Prostate gland (tissue), 2 donors: ENCODE results near the gene CD38.

Experiments used
- CTCF ChIP-seq, 4 experiments: fragments of 200-600 bp in 2 of 4; fragments of 450-650 bp in 2 of 4; sonication (generic) in 2 of 4; IDR thresholded peaks; 1 replicate in 3 of 4; 2 replicates in 1 of 4; pipeline ENCODE4 v1.5.1; 2016 to 2019; ENCODE audit warnings: antibody characterized with exemption in 4 of 4, mild to moderate bottlenecking in 2 of 4, moderate library complexity in 2 of 4
- POLR2A ChIP-seq: fragments of 450-650 bp; IDR thresholded peaks from one replicate; pipeline ENCODE4 v1.6.1; 2016; ENCODE audit warnings: antibody characterized with exemption, mild to moderate bottlenecking

GRCh38 chr4:15811703-15812337 is 33.7 kb downstream of the CD38 start:
- TF ChIP-seq CTCF (IDR thresholded peaks at IDR 0.05) (no peak), POLR2A (no peak)
